NOMO-1 (cell line): ENCODE results near the gene CAMTA1.

Experiments
- DNase-seq, 2 experiments: peaks; one replicate each; lab custom pipeline; 2025; ENCODE audit not compliant: unreplicated experiment in 2 of 2; lab: John Stamatoyannopoulos, UW

Gene CAMTA1

GRCh38 chr1:7292036-7292681, 506.9 kb downstream of the CAMTA1 start:
- DNase-seq, result no peak

- DNase-seq, result no peak
Measured at GRCh38 chr1:7292714-7293419, 507.6 kb downstream of the CAMTA1 start.

- DNase-seq, result no peak
Measured at GRCh38 chr1:7293702-7294629, 508.7 kb downstream of the CAMTA1 start.

- no peak for DNase-seq
Measured at GRCh38 chr1:7294636-7295035, 509.4 kb downstream of the CAMTA1 start.

GRCh38 chr1:7295946-7296345, 510.7 kb downstream of the CAMTA1 start:
- DNase-seq, result no peak

GRCh38 chr1:7296968-7297367, 511.7 kb downstream of the CAMTA1 start:
- DNase-seq, result no peak

- DNase-seq, result no peak
Measured at GRCh38 chr1:7298145-7298544, 512.9 kb downstream of the CAMTA1 start.

- no peak for DNase-seq
Measured at GRCh38 chr1:7298749-7299151, 513.5 kb downstream of the CAMTA1 start.

- DNase-seq, result no peak
Measured at GRCh38 chr1:7299329-7299799, 514.1 kb downstream of the CAMTA1 start.

- DNase-seq, result no peak
Measured at GRCh38 chr1:7299994-7300393, 514.7 kb downstream of the CAMTA1 start.

GRCh38 chr1:7300893-7301663, 515.8 kb downstream of the CAMTA1 start:
- DNase-seq, result no peak

- no peak for DNase-seq
Measured at GRCh38 chr1:7301664-7301981, 516.4 kb downstream of the CAMTA1 start.

- DNase-seq, result no peak
Measured at GRCh38 chr1:7302126-7302525, 516.9 kb downstream of the CAMTA1 start.

GRCh38 chr1:7302873-7303272, 517.6 kb downstream of the CAMTA1 start:
- no peak for DNase-seq

GRCh38 chr1:7303554-7304317, 518.5 kb downstream of the CAMTA1 start:
- no peak for DNase-seq

- DNase-seq, result no peak
Measured at GRCh38 chr1:7313081-7313546, 527.9 kb downstream of the CAMTA1 start.

- no peak for DNase-seq
Measured at GRCh38 chr1:7313826-7314225, 528.6 kb downstream of the CAMTA1 start.

GRCh38 chr1:7315316-7315715, 530.1 kb downstream of the CAMTA1 start:
- DNase-seq, result no peak

GRCh38 chr1:7315946-7316345, 530.7 kb downstream of the CAMTA1 start:
- DNase-seq, result no peak

GRCh38 chr1:7317888-7318287, 532.6 kb downstream of the CAMTA1 start:
- no peak for DNase-seq
